ENCODE measurements around the gene ASH1L. TPM values are rescaled to one million over a fixed set of nuclear protein-coding genes. Genes with fewer than 3 reads are reported as not detected.
A peak's percentile ranks its signal among the peaks of the same experiment; 100 is the strongest.

ASH1L gene
- total RNA-seq, 5 donors from 2014 or later (not counting 1 experiment from before 2014, with no cell fraction given) = 78.0 to 105 (median 81.1) TPM

DNA sequence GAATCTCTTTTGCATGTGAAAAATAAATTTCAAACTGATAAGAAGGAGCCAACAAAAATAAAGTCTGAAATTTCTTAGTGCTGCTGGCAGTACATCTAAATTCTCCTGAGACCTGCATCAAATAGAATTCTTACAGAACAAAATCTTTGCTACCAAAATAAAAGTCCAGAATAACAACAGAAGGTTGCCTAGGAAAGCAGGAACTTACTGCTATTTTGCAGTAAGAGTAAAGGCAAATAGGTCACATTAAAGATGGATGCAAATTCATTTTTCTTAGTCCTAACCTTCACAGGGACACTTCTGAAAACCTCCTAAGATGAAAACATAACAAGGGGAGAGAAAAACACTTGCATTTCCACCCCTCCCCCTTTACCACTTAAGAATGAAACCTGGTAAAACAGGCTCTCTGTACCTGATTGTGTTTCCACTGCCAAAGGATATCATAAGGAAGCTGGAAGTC, 182.9 kb downstream of the ASH1L start:
- H3K27me3 Mint-ChIP-seq = no peaks in the 10 kb centered on the region
- Histone ChIP-seq H3K27ac (ENCODE audit: low read length) (no peak overlapping the region), H3K9me3 (no peaks in the 10 kb centered on the region), H3K4me1 (ENCODE audit: control insufficient read depth in 1 of 2, extremely low read depth in 1 of 2, insufficient read depth in 2 of 2, low read length in 2 of 2) (no peaks in the 10 kb centered on the region), H3K27me3 (replicated peaks in 1 of 2; ENCODE audit: control insufficient read depth in 2 of 2, extremely low read depth in 1 of 2, insufficient read depth in 2 of 2, low read length in 1 of 2) (no peaks in the 10 kb centered on the region), H3K4me3 (ENCODE audit: control insufficient read depth in 1 of 2, extremely low read depth in 1 of 2, low read length in 1 of 2) (no peak overlapping the region), H3K36me3 (ENCODE audit: control insufficient read depth in 2 of 2, extremely low read depth in 1 of 2, insufficient read depth in 1 of 2, low read length in 1 of 2) (peaks cover 17 to 50% of the 10 kb centered on the region in 2 donors)
- H3K4me3 Mint-ChIP-seq = no peak overlapping the region
- H3K9me3 Mint-ChIP-seq = no peaks in the 10 kb centered on the region
- peaks cover 8 to 9% (median 9%) of the 10 kb centered on the region in 3 donors for H3K4me1 Mint-ChIP-seq
- DNase-seq (peak in 1 of 35 experiments; percentile 21), ATAC-seq (replicated peaks in 1 of 4) (no peak)
- ChIA-PET CTCF (no interaction called here), POLR2A (interaction anchor here in 1 of 2 donors (0.6 kb wide), 1 partner anchor 27 kb away, joined by 3 read pairs; no protein-coding TSS in a partner anchor)
- H3K36me3 Mint-ChIP-seq = peaks cover 38% of the 10 kb centered on the region
- H3K27ac Mint-ChIP-seq = peak overlapping the region; percentile 20 to 52

DNA sequence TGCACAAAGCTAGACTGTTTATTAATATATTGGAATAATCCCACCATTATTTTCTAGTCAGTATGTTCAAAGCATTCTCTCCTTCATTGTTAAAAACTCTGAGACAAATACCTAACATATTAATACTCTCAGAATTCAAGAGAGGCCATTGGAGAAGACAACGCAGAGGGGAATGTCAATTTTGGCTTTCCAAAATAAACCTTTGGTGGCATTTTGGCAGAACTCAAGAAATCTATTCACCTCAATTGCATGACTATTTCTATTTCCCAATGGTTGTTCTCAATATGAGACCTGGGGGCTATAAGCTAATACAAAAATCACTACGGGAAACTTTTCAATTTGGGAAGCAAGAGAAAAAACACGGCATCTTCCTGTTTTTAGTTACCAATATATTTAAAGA, 183.4 kb downstream of the ASH1L start:
- POLR2A ChIA-PET = no interaction called here

DNA sequence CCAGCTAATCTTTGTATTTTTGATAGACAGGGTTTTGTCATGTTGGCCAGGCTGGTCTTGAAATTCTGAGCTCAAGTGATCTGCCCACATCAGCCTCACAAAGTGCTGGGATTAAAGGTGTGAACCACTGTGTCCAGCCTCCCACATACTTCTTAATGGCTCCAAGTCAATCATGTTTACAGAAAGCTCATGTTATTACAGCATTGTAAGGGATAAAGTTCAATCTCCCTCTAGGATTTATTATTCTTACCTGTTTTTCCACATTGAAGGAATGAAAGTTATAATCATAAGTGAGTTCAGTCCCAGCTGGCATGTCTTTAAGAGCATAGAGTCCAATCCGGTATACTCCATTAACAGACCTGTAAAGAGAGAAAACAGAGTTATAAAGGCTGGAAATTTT, 202.6 kb downstream of the ASH1L start:
- Histone ChIP-seq H3K4me1 (ENCODE audit: control insufficient read depth in 1 of 2, extremely low read depth in 1 of 2, insufficient read depth in 2 of 2, low read length in 2 of 2) (no peaks in the 10 kb centered on the region), H3K27ac (ENCODE audit: low read length) (no peak overlapping the region), H3K27me3 (replicated peaks in 1 of 2; ENCODE audit: control insufficient read depth in 2 of 2, extremely low read depth in 1 of 2, insufficient read depth in 2 of 2, low read length in 1 of 2) (no peaks in the 10 kb centered on the region), H3K9me3 (no peaks in the 10 kb centered on the region), H3K4me3 (ENCODE audit: control insufficient read depth in 1 of 2, extremely low read depth in 1 of 2, low read length in 1 of 2) (no peak overlapping the region), H3K36me3 (ENCODE audit: control insufficient read depth in 2 of 2, extremely low read depth in 1 of 2, insufficient read depth in 1 of 2, low read length in 1 of 2) (peaks cover 12 to 48% of the 10 kb centered on the region in 2 donors)
- no peak overlapping the region for H3K27ac Mint-ChIP-seq
- H3K4me1 Mint-ChIP-seq = no peaks in the 10 kb centered on the region
- ChIA-PET CTCF (no interaction called here), POLR2A (no interaction called here)
- no peaks in the 10 kb centered on the region for H3K27me3 Mint-ChIP-seq
- peaks cover 23% of the 10 kb centered on the region for H3K36me3 Mint-ChIP-seq
- no peaks in the 10 kb centered on the region for H3K9me3 Mint-ChIP-seq
- DNase-seq (no peak), ATAC-seq (replicated peaks in 1 of 4) (no peak)
- no CpG with 5 or more reads among the region's 1 CpG for WGBS (ENCODE audit: insufficient coverage)
- H3K4me3 Mint-ChIP-seq = no peak overlapping the region

More for the DNA sequence above, 183.4 kb downstream of the ASH1L start:
- no peaks in the 10 kb centered on the region for H3K4me1 ChIP-seq (ENCODE audit: control insufficient read depth in 1 of 2, extremely low read depth in 1 of 2, insufficient read depth in 2 of 2, low read length in 2 of 2)
- H3K9me3 ChIP-seq = no peaks in the 10 kb centered on the region
- Mint-ChIP-seq H3K36me3 (peaks cover 40% of the 10 kb centered on the region), H3K4me3 (no peak overlapping the region), H3K4me1 (peaks cover 8 to 9% (median 8%) of the 10 kb centered on the region in 3 donors), H3K27me3 (no peaks in the 10 kb centered on the region), H3K9me3 (no peaks in the 10 kb centered on the region), H3K27ac (peak overlapping the region; percentile 20 to 52)
- no peak overlapping the region for H3K27ac ChIP-seq (ENCODE audit: low read length)
- H3K27me3 ChIP-seq (replicated peaks in 1 of 2; ENCODE audit: control insufficient read depth in 2 of 2, extremely low read depth in 1 of 2, insufficient read depth in 2 of 2, low read length in 1 of 2) = no peaks in the 10 kb centered on the region
- ATAC-seq (replicated peaks in 1 of 4) (no peak), DNase-seq (no peak)
- CTCF ChIA-PET = no interaction called here
- H3K4me3 ChIP-seq (ENCODE audit: control insufficient read depth in 1 of 2, extremely low read depth in 1 of 2, low read length in 1 of 2) = no peak overlapping the region
- 100% methylated on average over 1 of the region's 3 CpGs for WGBS (ENCODE audit: insufficient coverage)
- H3K36me3 ChIP-seq (ENCODE audit: control insufficient read depth in 2 of 2, extremely low read depth in 1 of 2, insufficient read depth in 1 of 2, low read length in 1 of 2) = peaks cover 17 to 55% of the 10 kb centered on the region in 2 donors

DNA sequence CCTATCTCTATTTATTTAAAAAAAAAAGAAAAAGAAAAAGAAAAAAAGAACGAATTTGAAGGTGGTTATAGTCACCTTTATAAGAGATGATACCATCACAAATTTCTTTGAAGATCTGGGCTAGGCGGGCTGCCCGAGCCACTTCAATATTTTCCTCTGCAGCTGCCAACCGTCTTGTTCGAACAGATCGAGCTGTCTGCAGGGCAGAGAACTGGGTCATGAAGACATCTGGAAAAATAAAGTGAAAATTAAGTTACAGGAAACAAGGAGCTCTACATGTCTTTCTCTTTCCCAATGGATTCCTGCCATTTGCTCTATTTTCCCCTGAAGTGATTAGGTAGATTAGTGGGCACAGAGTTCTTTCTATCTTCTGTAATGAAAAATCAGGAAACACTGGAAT, 210.0 kb downstream of the ASH1L start:
- Mint-ChIP-seq H3K27me3 (no peaks in the 10 kb centered on the region), H3K4me1 (no peaks in the 10 kb centered on the region), H3K4me3 (no peak overlapping the region), H3K27ac (no peak overlapping the region), H3K36me3 (peaks cover 56% of the 10 kb centered on the region), H3K9me3 (no peaks in the 10 kb centered on the region)
- no peaks in the 10 kb centered on the region for H3K4me1 ChIP-seq (ENCODE audit: control insufficient read depth in 1 of 2, extremely low read depth in 1 of 2, insufficient read depth in 2 of 2, low read length in 2 of 2)
- no peaks in the 10 kb centered on the region for H3K9me3 ChIP-seq
- H3K4me3 ChIP-seq (ENCODE audit: control insufficient read depth in 1 of 2, extremely low read depth in 1 of 2, low read length in 1 of 2) = no peak overlapping the region
- no peaks in the 10 kb centered on the region for H3K27me3 ChIP-seq (replicated peaks in 1 of 2; ENCODE audit: control insufficient read depth in 2 of 2, extremely low read depth in 1 of 2, insufficient read depth in 2 of 2, low read length in 1 of 2)
- H3K36me3 ChIP-seq (ENCODE audit: control insufficient read depth in 2 of 2, extremely low read depth in 1 of 2, insufficient read depth in 1 of 2, low read length in 1 of 2) = peaks cover 5 to 70% of the 10 kb centered on the region in 2 donors
- ChIA-PET CTCF (no interaction called here), POLR2A (interaction anchor here (0.6 to 0.8 kb wide), 3 partner anchors 23 to 569 kb away, joined by 3 to 7 read pairs (median 4); no protein-coding TSS in a partner anchor)
- no peak for ATAC-seq (replicated peaks in 1 of 4)
- no peak for DNase-seq
- no CpG with 5 or more reads among the region's 6 CpGs for WGBS (ENCODE audit: insufficient coverage)
- H3K27ac ChIP-seq (ENCODE audit: low read length) = no peak overlapping the region

DNA sequence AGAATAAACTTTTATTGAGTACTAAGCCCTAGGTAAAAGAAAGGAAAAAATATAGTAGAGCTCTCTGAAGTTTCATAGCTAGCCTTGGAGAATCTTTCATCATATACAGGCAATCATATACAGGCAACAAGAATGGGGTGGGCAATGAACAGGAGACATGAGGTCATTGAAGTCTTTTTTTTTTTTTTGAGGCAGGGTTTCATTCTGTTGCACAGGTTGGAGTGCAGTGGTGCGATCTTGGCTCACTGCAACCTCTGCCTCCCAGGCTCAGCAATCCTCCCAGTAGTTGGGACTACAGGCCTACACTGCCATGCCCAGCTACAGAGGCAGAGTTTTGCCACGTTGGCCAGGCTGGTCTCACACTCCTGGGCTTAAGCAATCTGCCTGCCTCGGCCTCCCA, 219.8 kb downstream of the ASH1L start:
- H3K27ac Mint-ChIP-seq = no peak overlapping the region

DNA sequence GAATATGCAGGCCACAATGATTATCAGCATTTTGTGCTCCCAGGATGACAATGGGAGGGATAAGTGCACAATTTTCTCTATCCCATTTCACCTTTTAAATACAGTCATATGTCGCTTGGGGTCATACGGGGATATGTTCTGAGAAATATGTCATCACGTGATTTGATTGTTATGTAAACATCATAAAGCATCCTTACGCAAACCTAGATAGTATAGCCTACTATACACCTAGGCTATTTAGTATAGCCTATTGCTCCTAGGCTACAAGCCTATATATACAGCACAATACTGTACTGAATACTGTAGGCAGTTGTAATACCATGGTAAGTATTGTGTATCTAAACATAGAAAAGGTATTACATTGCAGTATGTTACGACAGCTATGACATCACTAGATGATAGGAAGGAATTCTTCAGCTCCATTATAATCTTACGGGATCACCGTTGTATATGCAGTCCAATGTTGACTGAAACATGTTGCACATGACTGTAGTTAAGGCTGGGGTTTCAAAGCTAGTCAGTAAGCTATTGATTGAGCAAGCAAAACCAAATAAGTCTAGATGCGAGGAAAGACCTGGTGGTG, 223.0 kb downstream of the ASH1L start:
- Mint-ChIP-seq H3K36me3 (peaks cover 65% of the 10 kb centered on the region), H3K4me1 (no peaks in the 10 kb centered on the region), H3K27ac (no peak overlapping the region), H3K4me3 (no peak overlapping the region), H3K27me3 (no peaks in the 10 kb centered on the region), H3K9me3 (no peaks in the 10 kb centered on the region)
- WGBS (ENCODE audit: insufficient coverage) = 100% methylated on average over 1 of the region's 8 CpGs
- Histone ChIP-seq H3K27ac (ENCODE audit: low read length) (no peak overlapping the region), H3K4me3 (ENCODE audit: control insufficient read depth in 1 of 2, extremely low read depth in 1 of 2, low read length in 1 of 2) (no peak overlapping the region), H3K9me3 (no peaks in the 10 kb centered on the region), H3K4me1 (ENCODE audit: control insufficient read depth in 1 of 2, extremely low read depth in 1 of 2, insufficient read depth in 2 of 2, low read length in 2 of 2) (no peaks in the 10 kb centered on the region), H3K36me3 (ENCODE audit: control insufficient read depth in 2 of 2, extremely low read depth in 1 of 2, insufficient read depth in 1 of 2, low read length in 1 of 2) (peaks cover 19 to 82% of the 10 kb centered on the region in 2 donors), H3K27me3 (replicated peaks in 1 of 2; ENCODE audit: control insufficient read depth in 2 of 2, extremely low read depth in 1 of 2, insufficient read depth in 2 of 2, low read length in 1 of 2) (no peaks in the 10 kb centered on the region)
- ATAC-seq (replicated peaks in 1 of 4) (no peak), DNase-seq (no peak)
- CTCF ChIA-PET = interaction anchor here (0.6 to 0.8 kb wide), 5 partner anchors 20 to 422 kb away, joined by 3 read pairs; no protein-coding TSS in a partner anchor
- POLR2A ChIA-PET = interaction anchor here in 1 of 2 donors (0.6 kb wide), 1 partner anchor 1367 kb away, joined by 3 read pairs; no protein-coding TSS in a partner anchor

More for the DNA sequence above, 219.8 kb downstream of the ASH1L start:
- no peaks in the 10 kb centered on the region for H3K4me1 Mint-ChIP-seq
- H3K9me3 Mint-ChIP-seq = no peaks in the 10 kb centered on the region
- ChIA-PET CTCF (no interaction called here), POLR2A (interaction anchor here (0.5 to 0.6 kb wide), 2 partner anchors 60 to 1449 kb away, joined by 3 read pairs; no protein-coding TSS in a partner anchor)
- H3K27me3 Mint-ChIP-seq = no peaks in the 10 kb centered on the region
- ATAC-seq (replicated peaks in 1 of 4) = no peak
- Histone ChIP-seq H3K4me1 (ENCODE audit: control insufficient read depth in 1 of 2, extremely low read depth in 1 of 2, insufficient read depth in 2 of 2, low read length in 2 of 2) (no peaks in the 10 kb centered on the region), H3K27ac (ENCODE audit: low read length) (no peak overlapping the region), H3K9me3 (no peaks in the 10 kb centered on the region), H3K27me3 (replicated peaks in 1 of 2; ENCODE audit: control insufficient read depth in 2 of 2, extremely low read depth in 1 of 2, insufficient read depth in 2 of 2, low read length in 1 of 2) (no peaks in the 10 kb centered on the region), H3K36me3 (ENCODE audit: control insufficient read depth in 2 of 2, extremely low read depth in 1 of 2, insufficient read depth in 1 of 2, low read length in 1 of 2) (peaks cover 21 to 92% of the 10 kb centered on the region in 2 donors), H3K4me3 (ENCODE audit: control insufficient read depth in 1 of 2, extremely low read depth in 1 of 2, low read length in 1 of 2) (no peak overlapping the region)
- WGBS (ENCODE audit: insufficient coverage) = 100% methylated on average over 2 of the region's 3 CpGs
- DNase-seq = no peak
- no peak overlapping the region for H3K4me3 Mint-ChIP-seq
- peaks cover 69% of the 10 kb centered on the region for H3K36me3 Mint-ChIP-seq
